ENCODE measurements around the gene SFN.

The SFN gene

GRCh38 chr1:26853156-26853555 is 9.8 kb upstream of the SFN start:
- H3K4me3 ChIP-seq (ENCODE audit: control insufficient read depth, low read depth, low read length), result no peak overlapping the region
- peak; percentile 93 for TF ChIP-seq CTCF (IDR thresholded peaks at IDR 0.05; ENCODE audit: control insufficient read depth, insufficient read depth, low read depth, low read length, missing control alignments)
- peak; percentile 51 for DNase-seq (ENCODE audit: low read depth)

GRCh38 chr1:26853600-26853999 is 9.3 kb upstream of the SFN start:
- no peak overlapping the region for H3K4me3 ChIP-seq (ENCODE audit: control insufficient read depth, low read depth, low read length)
- no peak for TF ChIP-seq CTCF (IDR thresholded peaks at IDR 0.05; ENCODE audit: control insufficient read depth, insufficient read depth, low read depth, low read length, missing control alignments)
- DNase-seq (ENCODE audit: low read depth), result no peak

GRCh38 chr1:26854906-26855305 is 8.0 kb upstream of the SFN start:
- H3K4me3 ChIP-seq (ENCODE audit: control insufficient read depth, low read depth, low read length), result no peak overlapping the region
- no peak for TF ChIP-seq CTCF (IDR thresholded peaks at IDR 0.05; ENCODE audit: control insufficient read depth, insufficient read depth, low read depth, low read length, missing control alignments)
- DNase-seq (ENCODE audit: low read depth), result no peak

GRCh38 chr1:26855636-26856035 is 7.3 kb upstream of the SFN start:
- no peak for TF ChIP-seq CTCF (IDR thresholded peaks at IDR 0.05; ENCODE audit: control insufficient read depth, insufficient read depth, low read depth, low read length, missing control alignments)
- no peak for DNase-seq (ENCODE audit: low read depth)
- no peak overlapping the region for H3K4me3 ChIP-seq (ENCODE audit: control insufficient read depth, low read depth, low read length)

- no peak for DNase-seq (ENCODE audit: low read depth)
- TF ChIP-seq CTCF (IDR thresholded peaks at IDR 0.05; ENCODE audit: control insufficient read depth, insufficient read depth, low read depth, low read length, missing control alignments), result no peak
- H3K4me3 ChIP-seq (ENCODE audit: control insufficient read depth, low read depth, low read length), result no peak overlapping the region
These were observed 6.8 kb upstream of the SFN start for GRCh38 chr1:26856181-26856580.

- H3K4me3 ChIP-seq (ENCODE audit: control insufficient read depth, low read depth, low read length), result no peak overlapping the region
- no peak for DNase-seq (ENCODE audit: low read depth)
- no peak for TF ChIP-seq CTCF (IDR thresholded peaks at IDR 0.05; ENCODE audit: control insufficient read depth, insufficient read depth, low read depth, low read length, missing control alignments)
These were observed 6.1 kb upstream of the SFN start for GRCh38 chr1:26856604-26857469.
